PC-3 (cell line): ENCODE data around the gene ATP8B3.

Experiments
- CTCF ChIP-seq: fragments of 300-600 bp; sonication (generic); conservative IDR thresholded peaks from 2 replicates; pipeline ENCODE4 v1.5.1; 2017; ENCODE audit warnings: antibody characterized with exemption, low read depth, mild to moderate bottlenecking, low read length
- EZH2 ChIP-seq: fragments of 300-600 bp; sonication (generic); IDR thresholded peaks from one replicate; pipeline ENCODE4 v1.6.1; 2017; ENCODE audit warnings: antibody characterized with exemption, mild to moderate bottlenecking, low read length; ENCODE audit not compliant: unreplicated experiment

DNA sequence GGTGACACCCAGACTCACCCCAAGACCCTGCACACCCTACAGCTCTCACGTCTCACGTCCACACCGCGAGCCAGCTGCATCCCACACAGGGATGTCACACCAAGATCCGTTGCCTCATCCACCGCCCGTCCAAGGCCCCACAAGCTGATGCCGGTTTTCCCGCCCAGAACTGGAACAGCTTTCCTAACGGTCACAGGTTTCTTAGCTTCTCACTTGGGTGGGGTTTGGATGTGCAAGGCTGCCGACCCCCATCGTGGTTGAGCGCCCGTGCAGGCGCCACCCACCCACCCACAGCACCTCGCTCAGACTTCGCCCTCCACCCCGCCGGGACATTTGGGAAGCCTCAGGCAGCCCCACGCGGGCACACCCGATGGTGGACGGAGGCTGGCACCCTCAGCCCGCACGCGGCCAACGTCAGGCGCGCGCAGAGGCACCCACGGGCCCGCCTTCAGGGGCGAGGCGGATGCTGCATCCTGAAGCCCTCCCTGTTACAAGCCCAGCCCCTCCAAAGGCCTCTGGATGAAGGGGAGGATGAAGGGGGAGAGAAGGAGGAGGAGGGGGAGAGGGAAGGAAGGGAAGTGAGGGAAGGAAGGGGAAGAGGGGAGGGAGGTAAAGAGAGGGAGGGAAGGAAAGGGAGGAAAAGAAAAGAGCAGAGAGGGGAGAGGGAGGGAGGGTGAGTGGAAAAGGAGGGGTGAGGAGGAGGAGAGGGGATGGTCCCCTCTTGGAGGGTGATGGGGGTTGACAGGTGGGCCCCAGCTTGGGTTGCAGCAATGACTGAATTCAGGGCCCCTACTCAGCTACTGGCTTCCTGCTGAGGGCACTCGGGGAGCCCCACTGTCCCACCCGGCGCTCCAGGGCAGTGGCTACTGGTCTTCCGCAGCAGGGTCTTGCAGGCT lies 45.9 kb downstream of the ATP8B3 start:
- TF ChIP-seq CTCF (no peak), EZH2 (no peak)
